ENCODE results near the gene ZFHX3. TPM values are rescaled to one million over a fixed set of nuclear protein-coding genes. Genes with fewer than 3 reads are reported as not detected.

The ZFHX3 gene
- polyA plus RNA-seq, 1 donor, result 8.8 TPM

- DNase-seq (ENCODE audit: low read depth), result no peak
These were observed 21.8 kb upstream of the ZFHX3 start for GRCh38 chr16:73069581-73070262.

- DNase-seq (ENCODE audit: low read depth), result no peak
These were observed 20.8 kb upstream of the ZFHX3 start for GRCh38 chr16:73068541-73069401.

GRCh38 chr16:73067671-73068540 is 20.0 kb upstream of the ZFHX3 start:
- no peak for DNase-seq (ENCODE audit: low read depth)

- DNase-seq (ENCODE audit: low read depth), result no peak
These were observed 19.2 kb upstream of the ZFHX3 start for GRCh38 chr16:73066927-73067670.

- no peak for DNase-seq (ENCODE audit: low read depth)
These were observed 18.5 kb upstream of the ZFHX3 start for GRCh38 chr16:73066331-73066926.

- no peak for DNase-seq (ENCODE audit: low read depth)
These were observed 17.9 kb upstream of the ZFHX3 start for GRCh38 chr16:73065632-73066330.

- DNase-seq (ENCODE audit: low read depth), result no peak
These were observed 17.1 kb upstream of the ZFHX3 start for GRCh38 chr16:73064994-73065545.

- DNase-seq (ENCODE audit: low read depth), result no peak
These were observed 16.5 kb upstream of the ZFHX3 start for GRCh38 chr16:73064212-73064993.

- DNase-seq (ENCODE audit: low read depth), result no peak
These were observed 15.9 kb upstream of the ZFHX3 start for GRCh38 chr16:73063854-73064211.

GRCh38 chr16:73062743-73063733 is 15.1 kb upstream of the ZFHX3 start:
- no peak for DNase-seq (ENCODE audit: low read depth)

GRCh38 chr16:73062001-73062616 is 14.2 kb upstream of the ZFHX3 start:
- no peak for DNase-seq (ENCODE audit: low read depth)

- DNase-seq (ENCODE audit: low read depth), result no peak
These were observed 13.1 kb upstream of the ZFHX3 start for GRCh38 chr16:73060892-73061490.

- DNase-seq (ENCODE audit: low read depth), result no peak
These were observed 12.1 kb upstream of the ZFHX3 start for GRCh38 chr16:73059779-73060615.

GRCh38 chr16:73058616-73059409 is 10.9 kb upstream of the ZFHX3 start:
- DNase-seq (ENCODE audit: low read depth), result no peak

- no peak for DNase-seq (ENCODE audit: low read depth)
These were observed 10.3 kb upstream of the ZFHX3 start for GRCh38 chr16:73058221-73058615.

Measured in forelimb muscle (tissue), 1 donor.